ENCODE results near the gene GOLT1A. TPM values are rescaled to one million over a fixed set of nuclear protein-coding genes. Genes with fewer than 3 reads are reported as not detected.

The GOLT1A gene
- polyA plus RNA-seq, 3 donors = not detected

DNA sequence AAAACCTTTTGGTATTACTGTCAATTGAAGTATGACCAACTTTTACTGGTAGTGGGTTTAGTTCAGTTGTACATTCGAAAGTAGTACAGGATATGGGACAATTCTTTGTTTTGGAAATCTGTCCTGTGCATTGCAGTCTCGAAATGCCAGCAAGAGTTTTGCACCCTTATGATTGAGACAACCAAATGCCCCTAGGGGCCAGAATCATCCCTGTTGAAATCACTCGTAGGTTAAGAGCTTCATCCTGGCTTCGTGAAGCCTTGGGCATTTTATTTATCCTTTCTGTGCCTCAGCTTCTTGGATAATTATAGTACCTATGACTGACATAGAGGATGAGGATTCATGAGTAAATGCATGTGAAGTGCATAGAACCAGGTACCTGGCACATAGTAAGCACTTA lies 2.4 kb upstream of the GOLT1A start:
- Histone ChIP-seq H4K20me1 (ENCODE audit: insufficient read depth, low read length) (no peaks in the 10 kb centered on the region), H3K9ac (ENCODE audit: insufficient read depth, low read length, poor library complexity, severe bottlenecking) (no peak overlapping the region), H3K9me3 (replicated peaks in 1 of 2; ENCODE audit: control insufficient read depth in 1 of 2, insufficient read depth in 1 of 2, low read length in 2 of 2) (no peaks in the 10 kb centered on the region), H3K4me3 (replicated peaks in 1 of 3; ENCODE audit: low read depth in 2 of 3, low read length in 3 of 3) (no peak overlapping the region), H3K79me2 (ENCODE audit: insufficient read depth, low read length) (no peaks in the 10 kb centered on the region), H3K36me3 (replicated peaks in 1 of 2; ENCODE audit: control insufficient read depth in 1 of 2, insufficient read depth in 2 of 2, low read length in 2 of 2) (no peaks in the 10 kb centered on the region), H3K4me1 (ENCODE audit: control insufficient read depth in 1 of 2, insufficient read depth in 2 of 2, low read length in 2 of 2) (peaks cover 7 to 8% of the 10 kb centered on the region in 2 donors), H3K27ac (ENCODE audit: low read depth in 1 of 2, low read length in 2 of 2) (no peak overlapping the region), H3K27me3 (ENCODE audit: control insufficient read depth in 2 of 2, insufficient read depth in 2 of 2, low read length in 2 of 2) (peaks cover 0 to 5% of the 10 kb centered on the region in 2 donors), H2AFZ (ENCODE audit: insufficient read depth, low read depth, low read length, poor library complexity, severe bottlenecking) (no peak overlapping the region), H3K4me2 (replicated peaks; ENCODE audit: extremely low read depth, low read length, poor library complexity, severe bottlenecking) (no peak overlapping the region)
- TF ChIP-seq, protein P1, sequence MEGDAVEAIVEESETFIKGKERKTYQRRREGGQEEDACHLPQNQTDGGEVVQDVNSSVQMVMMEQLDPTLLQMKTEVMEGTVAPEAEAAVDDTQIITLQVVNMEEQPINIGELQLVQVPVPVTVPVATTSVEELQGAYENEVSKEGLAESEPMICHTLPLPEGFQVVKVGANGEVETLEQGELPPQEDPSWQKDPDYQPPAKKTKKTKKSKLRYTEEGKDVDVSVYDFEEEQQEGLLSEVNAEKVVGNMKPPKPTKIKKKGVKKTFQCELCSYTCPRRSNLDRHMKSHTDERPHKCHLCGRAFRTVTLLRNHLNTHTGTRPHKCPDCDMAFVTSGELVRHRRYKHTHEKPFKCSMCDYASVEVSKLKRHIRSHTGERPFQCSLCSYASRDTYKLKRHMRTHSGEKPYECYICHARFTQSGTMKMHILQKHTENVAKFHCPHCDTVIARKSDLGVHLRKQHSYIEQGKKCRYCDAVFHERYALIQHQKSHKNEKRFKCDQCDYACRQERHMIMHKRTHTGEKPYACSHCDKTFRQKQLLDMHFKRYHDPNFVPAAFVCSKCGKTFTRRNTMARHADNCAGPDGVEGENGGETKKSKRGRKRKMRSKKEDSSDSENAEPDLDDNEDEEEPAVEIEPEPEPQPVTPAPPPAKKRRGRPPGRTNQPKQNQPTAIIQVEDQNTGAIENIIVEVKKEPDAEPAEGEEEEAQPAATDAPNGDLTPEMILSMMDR (IDR thresholded peaks at IDR 0.05) = no peak
- intact Hi-C loops (cut with micrococcal nuclease) = loop anchor here in 1 of 2 donors (5.0 kb wide), 1 partner anchor 146 kb away; no protein-coding TSS in a partner anchor
- DNase-seq = no peak
- Mint-ChIP-seq H3K9me3 (no peaks in the 10 kb centered on the region), H3K4me1 (peaks cover 14% of the 10 kb centered on the region), H3K36me3 (no peaks in the 10 kb centered on the region), H3K4me3 (no peak overlapping the region), H3K27me3 (ENCODE audit: low read depth in 3 of 3) (peaks cover 4 to 8% (median 6%) of the 10 kb centered on the region in 3 donors), H3K27ac (no peak overlapping the region)
- WGBS (ENCODE audit: insufficient coverage) = 95% methylated on average over 2 of the region's 4 CpGs

- Histone ChIP-seq H3K4me2 (replicated peaks; ENCODE audit: extremely low read depth, low read length, poor library complexity, severe bottlenecking) (no peak overlapping the region), H3K27ac (ENCODE audit: low read depth in 1 of 2, low read length in 2 of 2) (no peak overlapping the region), H2AFZ (ENCODE audit: insufficient read depth, low read depth, low read length, poor library complexity, severe bottlenecking) (no peak overlapping the region), H3K9me3 (replicated peaks in 1 of 2; ENCODE audit: control insufficient read depth in 1 of 2, insufficient read depth in 1 of 2, low read length in 2 of 2) (no peaks in the 10 kb centered on the region), H4K20me1 (ENCODE audit: insufficient read depth, low read length) (no peaks in the 10 kb centered on the region), H3K79me2 (ENCODE audit: insufficient read depth, low read length) (no peaks in the 10 kb centered on the region), H3K27me3 (ENCODE audit: control insufficient read depth in 2 of 2, insufficient read depth in 2 of 2, low read length in 2 of 2) (peaks cover 0 to 5% of the 10 kb centered on the region in 2 donors), H3K4me3 (replicated peaks in 1 of 3; ENCODE audit: low read depth in 2 of 3, low read length in 3 of 3) (no peak overlapping the region), H3K9ac (ENCODE audit: insufficient read depth, low read length, poor library complexity, severe bottlenecking) (no peak overlapping the region), H3K4me1 (ENCODE audit: control insufficient read depth in 1 of 2, insufficient read depth in 2 of 2, low read length in 2 of 2) (peaks cover 7 to 8% of the 10 kb centered on the region in 2 donors), H3K36me3 (replicated peaks in 1 of 2; ENCODE audit: control insufficient read depth in 1 of 2, insufficient read depth in 2 of 2, low read length in 2 of 2) (no peaks in the 10 kb centered on the region)
- peaks cover 8% of the 10 kb centered on the region for H3K4me1 Mint-ChIP-seq
- DNase-seq = no peak
- H3K9me3 Mint-ChIP-seq = no peaks in the 10 kb centered on the region
- H3K4me3 Mint-ChIP-seq = no peak overlapping the region
- peaks cover 7 to 8% (median 7%) of the 10 kb centered on the region in 3 donors for H3K27me3 Mint-ChIP-seq (ENCODE audit: low read depth in 3 of 3)
- 60% methylated on average over 1 of the region's 3 CpGs for WGBS (ENCODE audit: insufficient coverage)
- H3K27ac Mint-ChIP-seq = no peak overlapping the region
- TF ChIP-seq, protein P1 (IDR thresholded peaks at IDR 0.05) = no peak
- intact Hi-C loops (cut with micrococcal nuclease) = no loop called here
- no peaks in the 10 kb centered on the region for H3K36me3 Mint-ChIP-seq
Observed at GRCh38 chr1:204212715-204213114, 1.1 kb downstream of the GOLT1A start.
